Neural crest cell (in vitro differentiated cells): ENCODE data around the gene LMX1B. TPM values are rescaled to one million over a fixed set of nuclear protein-coding genes. Genes with fewer than 3 reads are reported as not detected.

Source experiments
- DNase-seq: peaks from one replicate; pipeline ENCODE4 v3.0.0; 2021; ENCODE audit warnings: low read depth, mixed read lengths, low spot score
- H3K27ac Mint-ChIP-seq: one replicate; pipeline ENCODE4 v1.8.0; 2021; ENCODE audit warnings: mild to moderate bottlenecking, mixed read lengths; ENCODE audit not compliant: unreplicated experiment
- H3K27me3 Mint-ChIP-seq: 2 replicates; pipeline ENCODE4 v1.8.0; 2021; ENCODE audit warnings: low read depth, mild to moderate bottlenecking, mixed read lengths
- H3K36me3 Mint-ChIP-seq: 2 replicates; pipeline ENCODE4 v1.8.0; 2021; ENCODE audit warnings: low read depth, mild to moderate bottlenecking, mixed read lengths
- H3K4me1 Mint-ChIP-seq: 2 replicates; pipeline ENCODE4 v1.8.0; 2021; ENCODE audit warnings: mixed read lengths
- H3K4me3 Mint-ChIP-seq: one replicate; pipeline ENCODE4 v1.8.0; 2021; ENCODE audit warnings: mild to moderate bottlenecking, mixed read lengths
- H3K9me3 Mint-ChIP-seq: 2 replicates; pipeline ENCODE4 v1.8.0; 2021; ENCODE audit warnings: mixed read lengths
- long read RNA-seq: library from polyadenylated mRNA; unstranded; transcript quantifications from one replicate; pipeline ENCODE4 v2.0.0, GENCODE V29; 2020
- total RNA-seq: library from RNA; stranded (reverse); gene quantifications from 2 replicates; pipeline ENCODE4 v1.2.1, GENCODE V29; 2021
- TF ChIP-seq, protein P1 (sequence below): fragments of 200-600 bp; sonication (generic); conservative IDR thresholded peaks from 2 replicates; pipeline ENCODE4 v1.5.0; 2021; ENCODE audit warnings: antibody characterized with exemption, mild to moderate bottlenecking

Gene LMX1B
- total RNA-seq, result 6.9 and 10.5 TPM in 2 replicates
- long read RNA-seq, partial matches to known transcripts, result 0 of 1 reads
- long read RNA-seq, other reads (novel, unspliced or antisense), result 1 of 1 reads

DNA sequence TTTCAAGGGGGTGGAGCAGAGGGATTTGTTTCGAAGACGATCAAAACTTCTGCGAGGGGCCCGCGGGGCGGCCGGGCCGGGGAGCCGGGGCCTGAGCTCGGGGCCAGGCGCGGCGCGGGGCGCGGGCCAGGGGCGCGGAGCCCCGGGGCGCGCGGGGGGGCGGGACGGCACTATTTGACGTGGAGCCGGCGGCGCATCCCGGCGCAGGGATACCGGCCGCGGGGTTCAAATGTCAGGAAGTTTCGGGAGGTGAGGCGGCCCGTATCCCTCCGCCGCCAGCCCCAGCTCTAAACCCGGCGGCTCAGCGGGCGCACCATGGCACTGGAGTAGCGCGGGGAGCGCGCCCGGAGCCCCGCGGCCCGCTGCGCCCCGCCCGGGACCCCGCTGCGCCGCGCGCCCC lies at the start of gene LMX1B:
Gene LMX1B (plus strand): TSS at position 278 of the 400 bp plus-strand sequence. CDS start 522 bp downstream, outside the sequence.
- peak within 1 kb of the TSS; percentile 84 for H3K4me3 Mint-ChIP-seq
- H3K27me3 Mint-ChIP-seq, result peaks cover 91% of the 10 kb centered on the region
- no peaks in the 10 kb centered on the region for H3K9me3 Mint-ChIP-seq
- DNase-seq, result no peak
- no peaks in the 10 kb centered on the region for H3K36me3 Mint-ChIP-seq
- TF ChIP-seq, protein P1, sequence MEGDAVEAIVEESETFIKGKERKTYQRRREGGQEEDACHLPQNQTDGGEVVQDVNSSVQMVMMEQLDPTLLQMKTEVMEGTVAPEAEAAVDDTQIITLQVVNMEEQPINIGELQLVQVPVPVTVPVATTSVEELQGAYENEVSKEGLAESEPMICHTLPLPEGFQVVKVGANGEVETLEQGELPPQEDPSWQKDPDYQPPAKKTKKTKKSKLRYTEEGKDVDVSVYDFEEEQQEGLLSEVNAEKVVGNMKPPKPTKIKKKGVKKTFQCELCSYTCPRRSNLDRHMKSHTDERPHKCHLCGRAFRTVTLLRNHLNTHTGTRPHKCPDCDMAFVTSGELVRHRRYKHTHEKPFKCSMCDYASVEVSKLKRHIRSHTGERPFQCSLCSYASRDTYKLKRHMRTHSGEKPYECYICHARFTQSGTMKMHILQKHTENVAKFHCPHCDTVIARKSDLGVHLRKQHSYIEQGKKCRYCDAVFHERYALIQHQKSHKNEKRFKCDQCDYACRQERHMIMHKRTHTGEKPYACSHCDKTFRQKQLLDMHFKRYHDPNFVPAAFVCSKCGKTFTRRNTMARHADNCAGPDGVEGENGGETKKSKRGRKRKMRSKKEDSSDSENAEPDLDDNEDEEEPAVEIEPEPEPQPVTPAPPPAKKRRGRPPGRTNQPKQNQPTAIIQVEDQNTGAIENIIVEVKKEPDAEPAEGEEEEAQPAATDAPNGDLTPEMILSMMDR, result no peak
- no peak within 1 kb of the TSS for H3K27ac Mint-ChIP-seq
- H3K4me1 Mint-ChIP-seq, result peaks cover 25% of the 10 kb centered on the region

DNA sequence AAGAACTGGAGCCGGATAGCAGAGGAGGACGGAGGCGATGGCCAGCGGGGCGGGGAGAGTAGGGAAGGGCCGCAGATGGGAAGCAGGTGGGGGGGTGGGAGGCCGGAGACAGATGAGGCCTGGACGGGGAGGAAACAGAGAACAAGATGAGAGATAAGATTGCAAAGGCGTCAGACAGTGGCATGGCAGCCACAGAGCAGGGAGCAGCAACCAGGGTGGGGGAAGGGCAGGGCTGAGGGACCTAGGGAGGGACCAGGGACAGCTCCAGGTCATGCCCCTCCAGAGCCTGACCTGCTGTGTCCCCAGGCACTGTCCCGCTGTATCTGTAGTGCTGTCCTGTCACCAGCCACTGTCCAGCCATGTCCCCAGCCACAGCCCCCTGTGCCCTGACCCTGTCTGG lies 49.6 kb upstream of the LMX1B start:
- DNase-seq, result no peak
- H3K9me3 Mint-ChIP-seq, result no peaks in the 10 kb centered on the region
- H3K4me1 Mint-ChIP-seq, result no peaks in the 10 kb centered on the region
- H3K4me3 Mint-ChIP-seq, result no peak overlapping the region
- no peaks in the 10 kb centered on the region for H3K36me3 Mint-ChIP-seq
- TF ChIP-seq, protein P1, result no peak
- no peak overlapping the region for H3K27ac Mint-ChIP-seq
- H3K27me3 Mint-ChIP-seq, result peaks cover 76% of the 10 kb centered on the region

DNA sequence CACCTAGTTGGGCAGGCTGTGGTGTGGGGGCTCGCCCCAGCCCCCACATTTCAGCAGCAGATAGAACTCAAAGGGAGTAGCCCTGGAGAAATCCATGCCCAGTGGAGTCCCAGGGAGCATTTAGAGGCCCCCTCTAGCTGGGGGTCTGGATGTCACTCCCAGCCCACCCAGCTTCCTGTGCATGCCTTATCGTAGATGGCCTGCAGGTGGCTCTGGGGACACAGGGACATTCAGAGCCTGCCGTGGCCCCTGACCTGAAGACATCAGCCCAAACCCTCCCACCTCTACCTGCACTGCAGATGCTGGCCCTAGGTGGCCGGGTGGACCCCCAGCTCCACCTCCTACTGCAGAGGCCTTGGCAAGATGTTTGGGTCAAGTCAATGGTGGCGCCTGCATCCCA lies 49.0 kb upstream of the LMX1B start:
- H3K27ac Mint-ChIP-seq, result no peak overlapping the region
- TF ChIP-seq, protein P1, result peak; percentile 48

DNA sequence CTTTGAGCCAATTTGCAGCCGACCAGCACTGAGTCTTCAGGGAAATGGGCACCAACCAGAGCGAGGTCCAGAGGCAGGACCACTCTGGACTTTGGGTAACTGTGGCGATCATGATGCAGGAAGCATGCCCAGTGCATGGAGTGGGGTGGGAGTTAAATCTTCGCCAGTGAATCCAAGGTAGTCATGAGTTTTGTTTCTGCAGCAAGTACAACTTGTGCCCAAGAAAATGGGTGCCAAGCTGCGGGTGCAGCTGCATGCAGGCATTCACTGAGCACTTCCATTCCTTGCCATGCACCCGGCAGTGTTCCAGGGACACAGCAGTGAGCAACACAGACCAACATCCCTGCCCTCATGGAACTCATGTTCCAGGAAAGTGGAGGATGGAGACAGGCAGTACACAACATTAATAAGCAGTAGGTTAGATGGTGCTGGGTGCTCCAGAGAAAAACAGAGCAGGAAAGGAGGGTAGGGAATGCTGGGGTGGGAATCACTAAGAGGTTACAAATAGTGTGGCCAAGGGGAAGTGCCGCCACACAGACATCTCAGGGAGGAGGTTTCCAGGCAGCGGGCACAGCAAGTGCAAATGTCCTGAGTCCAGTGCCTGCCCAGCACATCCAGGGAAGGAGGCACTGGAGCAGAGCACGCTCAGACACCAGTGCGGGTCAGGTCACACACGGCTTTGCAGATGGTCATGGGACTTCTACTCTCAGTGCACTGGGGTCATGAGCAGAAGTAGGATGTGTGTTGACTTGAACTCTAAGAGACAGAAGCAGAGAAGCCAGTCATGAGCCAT lies 48.2 kb upstream of the LMX1B start:
- H3K27me3 Mint-ChIP-seq, result peaks cover 62% of the 10 kb centered on the region
- DNase-seq, result no peak
- H3K36me3 Mint-ChIP-seq, result no peaks in the 10 kb centered on the region
- H3K4me3 Mint-ChIP-seq, result no peak overlapping the region
- no peaks in the 10 kb centered on the region for H3K9me3 Mint-ChIP-seq
- TF ChIP-seq, protein P1, result no peak
- no peaks in the 10 kb centered on the region for H3K4me1 Mint-ChIP-seq
- peak overlapping the region; percentile 9 for H3K27ac Mint-ChIP-seq

More for the DNA sequence above, 49.0 kb upstream of the LMX1B start:
- no peaks in the 10 kb centered on the region for H3K9me3 Mint-ChIP-seq
- no peaks in the 10 kb centered on the region for H3K4me1 Mint-ChIP-seq
- no peak for DNase-seq
- no peak overlapping the region for H3K4me3 Mint-ChIP-seq
- H3K27me3 Mint-ChIP-seq, result peaks cover 70% of the 10 kb centered on the region
- no peaks in the 10 kb centered on the region for H3K36me3 Mint-ChIP-seq

DNA sequence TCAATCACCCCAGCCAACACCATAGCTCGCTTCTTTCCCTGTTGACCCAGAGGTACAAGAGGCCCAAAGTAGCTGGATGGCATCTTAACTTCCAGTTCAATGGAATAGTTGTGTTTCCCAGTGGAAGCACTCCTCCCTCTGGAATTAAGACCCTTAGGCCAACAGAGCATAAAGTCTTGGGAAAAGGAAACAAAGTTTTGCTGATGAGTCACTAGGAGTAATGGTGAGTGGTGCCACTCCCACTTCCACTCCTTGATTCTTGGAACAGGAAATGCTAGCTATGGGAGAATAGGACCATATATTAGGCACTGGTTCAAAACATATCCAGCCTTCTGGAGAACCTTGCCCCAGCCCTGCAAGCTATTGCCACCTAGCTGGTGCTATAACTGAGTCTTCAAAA lies 44.7 kb upstream of the LMX1B start:
- no peak overlapping the region for H3K27ac Mint-ChIP-seq
- H3K27me3 Mint-ChIP-seq, result peaks cover 28% of the 10 kb centered on the region
- H3K9me3 Mint-ChIP-seq, result no peaks in the 10 kb centered on the region
- no peaks in the 10 kb centered on the region for H3K36me3 Mint-ChIP-seq
- no peak for DNase-seq
- no peaks in the 10 kb centered on the region for H3K4me1 Mint-ChIP-seq
- TF ChIP-seq, protein P1, result no peak
- H3K4me3 Mint-ChIP-seq, result no peak overlapping the region
